Measurements from ENCODE around the gene HORMAD2. TPM values are rescaled to one million over a fixed set of nuclear protein-coding genes. Genes with fewer than 3 reads are reported as not detected.

Gene HORMAD2
- polyA plus RNA-seq, 2 of the 4 experiments (the other 2 are of a cell fraction), result not detected

DNA sequence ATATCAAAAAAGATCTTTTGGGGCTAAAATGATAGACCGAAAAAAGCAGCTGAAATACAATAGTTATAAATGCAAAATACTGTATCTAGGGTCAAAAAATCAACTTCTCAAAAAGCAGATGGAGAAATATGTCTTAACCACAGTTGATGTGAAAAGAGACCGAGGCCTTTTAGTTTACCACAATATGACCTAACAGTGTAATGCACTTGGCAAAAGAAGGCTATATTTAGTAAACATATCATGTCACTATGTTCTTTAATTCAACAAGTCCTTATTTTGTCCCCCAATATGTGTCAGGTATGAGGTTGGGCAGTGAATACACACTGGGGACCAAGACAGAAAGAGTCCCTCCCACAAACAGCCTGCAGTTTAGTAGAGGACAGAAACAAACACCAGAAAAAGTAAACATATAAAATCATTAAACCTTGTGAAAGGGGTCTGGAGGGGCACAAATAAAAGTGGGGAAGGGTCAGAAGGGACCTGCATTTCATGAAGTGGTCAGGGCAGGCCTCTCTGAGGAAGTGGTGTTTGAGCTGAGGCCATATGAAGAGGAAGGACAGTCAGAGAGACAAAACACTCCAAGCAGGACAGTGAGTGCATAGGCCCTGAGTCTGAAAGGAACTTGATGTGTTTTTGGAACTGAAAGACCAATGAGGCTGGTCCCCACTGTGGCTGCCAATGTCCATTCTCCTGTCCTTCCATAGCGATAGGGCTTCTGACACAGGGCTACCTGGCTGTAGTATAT is 112.9 kb downstream of the HORMAD2 start:
- DNase-seq (ENCODE audit: low read depth in 1 of 2, low spot score in 1 of 2) (no peak), ATAC-seq (no peak), FAIRE-seq (no peak)
- Histone ChIP-seq H3K4me2 (no peak overlapping the region), H3K27ac (peak overlapping the region; percentile 95 to 100), H3K4me3 (no peak overlapping the region), H3K4me1 (peaks cover 63% of the 10 kb centered on the region), H3K9me3 (peaks cover 9% of the 10 kb centered on the region; the same call in 2 of the 3 replicates)
- POLR2A ChIA-PET, result no interaction called here
- CTCF ChIA-PET, result interaction anchor here (0.8 kb wide), 1 partner anchor 62 kb away, joined by 3 read pairs; no protein-coding TSS in a partner anchor
- WGBS (ENCODE audit: missing lambda C conversion rate), result 89% methylated on average over 3 of the region's 3 CpGs
- no peak for TF ChIP-seq EHF (CRISPR knock-in tag; IDR thresholded peaks at IDR 0.05)
- TF ChIP-seq ZFP36 (IDR thresholded peaks at IDR 0.05; ENCODE audit: borderline replicate concordance, partially characterized antibody), result no peak
- TF ChIP-seq, protein P1, sequence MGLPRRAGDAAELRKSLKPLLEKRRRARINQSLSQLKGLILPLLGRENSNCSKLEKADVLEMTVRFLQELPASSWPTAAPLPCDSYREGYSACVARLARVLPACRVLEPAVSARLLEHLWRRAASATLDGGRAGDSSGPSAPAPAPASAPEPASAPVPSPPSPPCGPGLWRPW (IDR thresholded peaks at IDR 0.05), result no peak
- TF ChIP-seq POLR2A (IDR thresholded peaks at IDR 0.05; ENCODE audit: low read length), result no peak
- TF ChIP-seq RCOR1 (IDR thresholded peaks at IDR 0.05; ENCODE audit: low read depth, low read length), result no peak
- TF ChIP-seq RAD21 (conservative IDR thresholded peaks at IDR 0.05 in 1 of 2, IDR thresholded peaks at IDR 0.05 in 1 of 2), result no peak
- TF ChIP-seq BHLHE40 (IDR thresholded peaks at IDR 0.05; ENCODE audit: low read depth, low read length), result no peak
- TF ChIP-seq CBX8 (IDR thresholded peaks at IDR 0.05), result no peak
- TF ChIP-seq CBX2 (IDR thresholded peaks at IDR 0.05; ENCODE audit: borderline replicate concordance, low read depth), result no peak
- TF ChIP-seq, protein P2, sequence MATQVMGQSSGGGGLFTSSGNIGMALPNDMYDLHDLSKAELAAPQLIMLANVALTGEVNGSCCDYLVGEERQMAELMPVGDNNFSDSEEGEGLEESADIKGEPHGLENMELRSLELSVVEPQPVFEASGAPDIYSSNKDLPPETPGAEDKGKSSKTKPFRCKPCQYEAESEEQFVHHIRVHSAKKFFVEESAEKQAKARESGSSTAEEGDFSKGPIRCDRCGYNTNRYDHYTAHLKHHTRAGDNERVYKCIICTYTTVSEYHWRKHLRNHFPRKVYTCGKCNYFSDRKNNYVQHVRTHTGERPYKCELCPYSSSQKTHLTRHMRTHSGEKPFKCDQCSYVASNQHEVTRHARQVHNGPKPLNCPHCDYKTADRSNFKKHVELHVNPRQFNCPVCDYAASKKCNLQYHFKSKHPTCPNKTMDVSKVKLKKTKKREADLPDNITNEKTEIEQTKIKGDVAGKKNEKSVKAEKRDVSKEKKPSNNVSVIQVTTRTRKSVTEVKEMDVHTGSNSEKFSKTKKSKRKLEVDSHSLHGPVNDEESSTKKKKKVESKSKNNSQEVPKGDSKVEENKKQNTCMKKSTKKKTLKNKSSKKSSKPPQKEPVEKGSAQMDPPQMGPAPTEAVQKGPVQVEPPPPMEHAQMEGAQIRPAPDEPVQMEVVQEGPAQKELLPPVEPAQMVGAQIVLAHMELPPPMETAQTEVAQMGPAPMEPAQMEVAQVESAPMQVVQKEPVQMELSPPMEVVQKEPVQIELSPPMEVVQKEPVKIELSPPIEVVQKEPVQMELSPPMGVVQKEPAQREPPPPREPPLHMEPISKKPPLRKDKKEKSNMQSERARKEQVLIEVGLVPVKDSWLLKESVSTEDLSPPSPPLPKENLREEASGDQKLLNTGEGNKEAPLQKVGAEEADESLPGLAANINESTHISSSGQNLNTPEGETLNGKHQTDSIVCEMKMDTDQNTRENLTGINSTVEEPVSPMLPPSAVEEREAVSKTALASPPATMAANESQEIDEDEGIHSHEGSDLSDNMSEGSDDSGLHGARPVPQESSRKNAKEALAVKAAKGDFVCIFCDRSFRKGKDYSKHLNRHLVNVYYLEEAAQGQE (IDR thresholded peaks at IDR 0.05), result no peak
- TF ChIP-seq JUNB (IDR thresholded peaks at IDR 0.05), result no peak
- TF ChIP-seq, protein P3, sequence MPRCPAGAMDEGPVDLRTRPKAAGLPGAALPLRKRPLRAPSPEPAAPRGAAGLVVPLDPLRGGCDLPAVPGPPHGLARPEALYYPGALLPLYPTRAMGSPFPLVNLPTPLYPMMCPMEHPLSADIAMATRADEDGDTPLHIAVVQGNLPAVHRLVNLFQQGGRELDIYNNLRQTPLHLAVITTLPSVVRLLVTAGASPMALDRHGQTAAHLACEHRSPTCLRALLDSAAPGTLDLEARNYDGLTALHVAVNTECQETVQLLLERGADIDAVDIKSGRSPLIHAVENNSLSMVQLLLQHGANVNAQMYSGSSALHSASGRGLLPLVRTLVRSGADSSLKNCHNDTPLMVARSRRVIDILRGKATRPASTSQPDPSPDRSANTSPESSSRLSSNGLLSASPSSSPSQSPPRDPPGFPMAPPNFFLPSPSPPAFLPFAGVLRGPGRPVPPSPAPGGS (IDR thresholded peaks at IDR 0.05), result no peak
- no peak for TF ChIP-seq JUN (IDR thresholded peaks at IDR 0.05)

DNA sequence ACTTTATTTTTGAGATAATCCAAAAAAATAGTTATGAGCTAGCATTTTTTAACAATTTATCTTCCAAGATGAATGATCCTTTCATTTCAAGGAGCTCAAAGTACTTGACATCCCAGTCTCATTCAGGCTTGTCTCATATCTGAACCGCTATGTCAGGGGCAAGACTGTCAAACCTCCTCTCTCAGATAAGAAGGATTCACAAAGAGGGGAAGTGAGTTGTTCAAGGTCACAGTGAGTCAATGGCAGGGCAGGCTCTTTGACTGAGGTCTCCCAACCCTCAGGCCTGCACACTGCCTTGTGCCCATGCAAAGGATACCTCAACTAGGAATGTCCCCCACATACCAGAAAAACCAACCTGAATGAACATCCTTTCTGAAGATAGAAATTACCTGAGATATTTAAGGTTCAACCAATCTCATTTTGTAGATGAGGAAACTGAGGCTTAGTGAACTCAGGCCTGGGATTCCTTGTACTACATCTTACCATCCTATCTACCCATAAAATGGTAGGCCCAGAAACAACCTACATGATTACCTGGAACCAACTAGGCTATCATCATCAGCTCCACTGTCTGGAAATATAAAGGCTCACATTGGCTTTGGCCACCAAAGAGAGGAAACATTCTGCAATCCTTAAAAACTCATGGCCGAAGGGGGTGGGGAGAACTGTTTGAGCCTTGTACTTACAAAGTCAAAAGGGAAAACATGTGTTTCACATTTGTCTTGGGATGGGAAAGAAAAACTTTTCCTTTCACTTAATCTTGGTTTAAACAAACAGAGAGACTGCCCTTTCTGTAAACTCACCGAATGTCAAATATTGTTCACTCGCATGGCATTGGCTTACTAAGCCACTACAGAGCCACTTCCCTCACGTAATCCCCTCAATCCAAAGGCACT is 115.2 kb downstream of the HORMAD2 start:
- Histone ChIP-seq H3K9me3 (peaks cover 9% of the 10 kb centered on the region; the same call in 2 of the 3 replicates), H3K4me1 (peaks cover 79% of the 10 kb centered on the region), H3K27ac (peak overlapping the region; percentile 95 to 100), H3K4me3 (no peak overlapping the region; the same call in 2 of the 3 replicates), H3K4me2 (peak overlapping the region; percentile 62)
- ChIA-PET CTCF (interaction anchor here (1.1 to 2.0 kb wide), 7 partner anchors 9 to 93 kb away, joined by 3 to 8 read pairs (median 4); no protein-coding TSS in a partner anchor), POLR2A (interaction anchor here (0.7 to 2.7 kb wide), 8 partner anchors 11 to 192 kb away, joined by 4 to 47 read pairs (median 7); partner anchors contain the start of gene RNF215)
- no peak for DNase-seq (ENCODE audit: low read depth in 1 of 2, low spot score in 1 of 2)
- FAIRE-seq, result peak; percentile 78
- 11% methylated on average over 5 of the region's 5 CpGs for WGBS (ENCODE audit: missing lambda C conversion rate)
- no peak for ATAC-seq
- peak; percentile 91; the same call in 1 of the 2 replicates for TF ChIP-seq ZNF302 (CRISPR knock-in tag; IDR thresholded peaks at IDR 0.05)
- peak; percentile 85 for TF ChIP-seq FOXS1 (CRISPR knock-in tag; IDR thresholded peaks at IDR 0.05)
- TF ChIP-seq HEYL (CRISPR knock-in tag; IDR thresholded peaks at IDR 0.05), result peak; percentile 70
- peak; percentile 21 for TF ChIP-seq RARB (CRISPR knock-in tag; IDR thresholded peaks at IDR 0.05)
- 0 out of 5 replicates have a peak, but pooled peaks of 1 of the 2 experiments have one; percentile 9 for TF ChIP-seq RAD21 (conservative IDR thresholded peaks at IDR 0.05 in 1 of 2, IDR thresholded peaks at IDR 0.05 in 1 of 2)
- TF ChIP-seq HOXB5 (CRISPR knock-in tag; IDR thresholded peaks at IDR 0.05), result peak; percentile 72
- peak; percentile 33 for TF ChIP-seq NPAS2 (CRISPR knock-in tag; IDR thresholded peaks at IDR 0.05; ENCODE audit: borderline replicate concordance)
- TF ChIP-seq EHF (CRISPR knock-in tag; IDR thresholded peaks at IDR 0.05), result peak; percentile 97
- no peak for TF ChIP-seq ESRRA (IDR thresholded peaks at IDR 0.05; ENCODE audit: borderline replicate concordance, low read length)
- TF ChIP-seq TP53 (CRISPR knock-in tag; IDR thresholded peaks at IDR 0.05), result peak; percentile 94; the same call in 1 of the 2 replicates
- TF ChIP-seq POLR2AphosphoS2 (conservative IDR thresholded peaks at IDR 0.05; ENCODE audit: low read length), result no peak
- TF ChIP-seq, protein P4, sequence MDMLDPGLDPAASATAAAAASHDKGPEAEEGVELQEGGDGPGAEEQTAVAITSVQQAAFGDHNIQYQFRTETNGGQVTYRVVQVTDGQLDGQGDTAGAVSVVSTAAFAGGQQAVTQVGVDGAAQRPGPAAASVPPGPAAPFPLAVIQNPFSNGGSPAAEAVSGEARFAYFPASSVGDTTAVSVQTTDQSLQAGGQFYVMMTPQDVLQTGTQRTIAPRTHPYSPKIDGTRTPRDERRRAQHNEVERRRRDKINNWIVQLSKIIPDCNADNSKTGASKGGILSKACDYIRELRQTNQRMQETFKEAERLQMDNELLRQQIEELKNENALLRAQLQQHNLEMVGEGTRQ (IDR thresholded peaks at IDR 0.05), result no peak
- peak; percentile 95 for TF ChIP-seq FOSB (CRISPR knock-in tag; IDR thresholded peaks at IDR 0.05)
- TF ChIP-seq, protein P5, sequence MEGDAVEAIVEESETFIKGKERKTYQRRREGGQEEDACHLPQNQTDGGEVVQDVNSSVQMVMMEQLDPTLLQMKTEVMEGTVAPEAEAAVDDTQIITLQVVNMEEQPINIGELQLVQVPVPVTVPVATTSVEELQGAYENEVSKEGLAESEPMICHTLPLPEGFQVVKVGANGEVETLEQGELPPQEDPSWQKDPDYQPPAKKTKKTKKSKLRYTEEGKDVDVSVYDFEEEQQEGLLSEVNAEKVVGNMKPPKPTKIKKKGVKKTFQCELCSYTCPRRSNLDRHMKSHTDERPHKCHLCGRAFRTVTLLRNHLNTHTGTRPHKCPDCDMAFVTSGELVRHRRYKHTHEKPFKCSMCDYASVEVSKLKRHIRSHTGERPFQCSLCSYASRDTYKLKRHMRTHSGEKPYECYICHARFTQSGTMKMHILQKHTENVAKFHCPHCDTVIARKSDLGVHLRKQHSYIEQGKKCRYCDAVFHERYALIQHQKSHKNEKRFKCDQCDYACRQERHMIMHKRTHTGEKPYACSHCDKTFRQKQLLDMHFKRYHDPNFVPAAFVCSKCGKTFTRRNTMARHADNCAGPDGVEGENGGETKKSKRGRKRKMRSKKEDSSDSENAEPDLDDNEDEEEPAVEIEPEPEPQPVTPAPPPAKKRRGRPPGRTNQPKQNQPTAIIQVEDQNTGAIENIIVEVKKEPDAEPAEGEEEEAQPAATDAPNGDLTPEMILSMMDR (IDR thresholded peaks at IDR 0.05), result no peak

All from A549 (cell line).